ENCODE measurements around the gene CEP120. TPM values are rescaled to one million over a fixed set of nuclear protein-coding genes. Genes with fewer than 3 reads are reported as not detected.
"Not testable (repeated sequence)": the region's sequence is repeated elsewhere in the genome, so short reads cannot be mapped to it uniquely, and the experiment has no call there.

CEP120 gene
- total and polyA plus RNA-seq, 2 experiments from 2014 or later, result 4.9 to 16.3 TPM

- TF ChIP-seq ETS1 (IDR thresholded peaks at IDR 0.05) (no peak), JUNB (IDR thresholded peaks at IDR 0.05; ENCODE audit: unreplicated experiment) (no peak), CTCF (conservative IDR thresholded peaks at IDR 0.05; ENCODE audit: low read depth in 2 of 2) (no peak), CREB1 (CRISPR knock-in tag; IDR thresholded peaks at IDR 0.05; ENCODE audit: low read depth) (no peak), EZH2phosphoT487 (IDR thresholded peaks at IDR 0.05; ENCODE audit: unreplicated experiment) (no peak), EZH2 (IDR thresholded peaks at IDR 0.05; ENCODE audit: low read depth, unreplicated experiment) (no peak), POLR2AphosphoS5 (IDR thresholded peaks at IDR 0.05; ENCODE audit: low read depth) (no peak), STAT1 (IDR thresholded peaks at IDR 0.05; ENCODE audit: unreplicated experiment) (no peak), ZNF331 (CRISPR knock-in tag; IDR thresholded peaks at IDR 0.05; ENCODE audit: low read depth) (no peak)
- peaks cover 4% of the 10 kb centered on the region; the same call in 1 of the 3 replicates for H3K4me1 Mint-ChIP-seq
- no peak for DNase-seq (ENCODE audit: low spot score)
- H3K4me2 ChIP-seq, result no peak overlapping the region
- no peaks in the 10 kb centered on the region for H3K4me1 ChIP-seq (ENCODE audit: insufficient read depth)
- H3K4me3 Mint-ChIP-seq, result no peak overlapping the region
- H3K36me3 Mint-ChIP-seq (ENCODE audit: low read depth), result peaks cover 48% of the 10 kb centered on the region
- no peak overlapping the region for H2AFZ ChIP-seq
- no peak for ATAC-seq
- H3K27me3 Mint-ChIP-seq (ENCODE audit: insufficient read depth, low read depth, poor library complexity), result no peaks in the 10 kb centered on the region
- H4K20me1 ChIP-seq (replicated peaks; ENCODE audit: insufficient read depth), result no peaks in the 10 kb centered on the region
- H3K27ac ChIP-seq (ENCODE audit: low read depth), result no peak overlapping the region
- no peaks in the 10 kb centered on the region for H3K79me2 ChIP-seq (replicated peaks; ENCODE audit: insufficient read depth)
- H3K27ac Mint-ChIP-seq, result no peak overlapping the region
- H3K36me3 ChIP-seq (ENCODE audit: insufficient read depth), result peaks cover 13% of the 10 kb centered on the region; the same call in 1 of the 2 replicates
- no peaks in the 10 kb centered on the region for H3K9me2 ChIP-seq (ENCODE audit: insufficient read depth)
- H3F3A ChIP-seq (replicated peaks; ENCODE audit: low read depth), result no peaks in the 10 kb centered on the region
- H3K4me3 ChIP-seq, result no peak overlapping the region
- H3K27me3 ChIP-seq (ENCODE audit: insufficient read depth), result no peaks in the 10 kb centered on the region
- H3K9me3 Mint-ChIP-seq, result no peaks in the 10 kb centered on the region; the same call in 2 of the 3 replicates
These were observed 21.9 kb downstream of the CEP120 start for GRCh38 chr5:123401320-123401719.

- H3F3A ChIP-seq (replicated peaks; ENCODE audit: low read depth); H3K4me3 ChIP-seq; H3K27ac ChIP-seq (ENCODE audit: low read depth); H3K4me1 ChIP-seq (ENCODE audit: insufficient read depth); DNase-seq (ENCODE audit: low spot score); H3K4me3 Mint-ChIP-seq; H3K9me2 ChIP-seq (ENCODE audit: insufficient read depth); H3K4me1 Mint-ChIP-seq; ATAC-seq; H3K27me3 Mint-ChIP-seq (ENCODE audit: insufficient read depth, low read depth, poor library complexity); H3K9me3 Mint-ChIP-seq; H4K20me1 ChIP-seq (replicated peaks; ENCODE audit: insufficient read depth); H3K27ac Mint-ChIP-seq; H3K27me3 ChIP-seq (ENCODE audit: insufficient read depth); H3K4me2 ChIP-seq; H2AFZ ChIP-seq; H3K79me2 ChIP-seq (replicated peaks; ENCODE audit: insufficient read depth): not testable (repeated sequence)
- peaks cover 13% of the 10 kb centered on the region; the same call in 1 of the 2 replicates for H3K36me3 ChIP-seq (ENCODE audit: insufficient read depth)
- H3K36me3 Mint-ChIP-seq (ENCODE audit: low read depth), result peaks cover 52% of the 10 kb centered on the region
These were observed 22.3 kb downstream of the CEP120 start for GRCh38 chr5:123400870-123401291.

All from GM23338 (cell line).